ENCODE data around the gene KLHL30. TPM values are rescaled to one million over a fixed set of nuclear protein-coding genes. Genes with fewer than 3 reads are reported as not detected.

KLHL30 gene
- total RNA-seq, 1 donor from 2014 or later = 2.0 TPM

DNA sequence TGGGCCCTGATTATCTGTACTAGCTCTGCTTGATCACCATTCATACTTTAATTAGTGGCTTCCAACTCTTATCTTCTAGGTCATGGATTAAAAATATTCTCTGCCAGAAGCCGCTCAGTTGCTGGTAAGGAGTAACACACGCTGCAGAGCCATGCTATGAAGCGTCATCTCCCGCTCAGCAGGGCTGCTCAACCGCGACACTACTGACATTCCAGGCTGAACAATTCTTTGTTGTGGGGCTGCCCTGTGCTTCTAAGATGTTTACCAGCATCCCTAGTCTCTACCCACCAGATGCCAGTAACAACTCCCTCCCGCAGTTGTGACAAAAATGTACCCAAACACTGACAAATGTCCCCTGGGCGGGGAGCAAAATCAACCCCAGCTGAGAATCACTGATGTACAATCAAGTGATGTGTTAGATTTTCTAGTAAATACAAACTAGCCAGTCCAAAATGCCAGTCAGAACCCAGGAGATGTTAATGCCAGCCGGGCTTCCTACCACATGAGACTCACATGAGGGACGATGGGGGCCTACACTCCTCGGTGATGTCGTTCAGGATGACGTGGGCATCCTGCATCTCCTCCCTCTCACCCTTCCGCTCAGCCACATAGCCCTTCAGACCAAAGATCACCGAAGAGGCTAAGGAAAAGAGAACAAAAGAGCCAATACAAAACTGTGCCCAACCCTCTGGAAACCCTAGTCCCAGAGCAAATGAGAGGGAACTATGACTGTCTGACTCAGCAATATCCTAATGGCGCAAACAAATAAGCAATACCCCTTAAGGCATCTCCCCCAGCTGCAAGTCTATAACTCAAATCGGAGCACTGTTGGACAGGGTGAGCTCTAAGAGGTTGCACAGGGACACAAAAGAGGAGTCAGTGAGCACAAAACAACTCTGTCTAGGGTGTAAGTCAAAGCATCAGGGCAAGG is 49.4 kb downstream of the KLHL30 start:
- no peak for DNase-seq (ENCODE audit: low spot score)

DNA sequence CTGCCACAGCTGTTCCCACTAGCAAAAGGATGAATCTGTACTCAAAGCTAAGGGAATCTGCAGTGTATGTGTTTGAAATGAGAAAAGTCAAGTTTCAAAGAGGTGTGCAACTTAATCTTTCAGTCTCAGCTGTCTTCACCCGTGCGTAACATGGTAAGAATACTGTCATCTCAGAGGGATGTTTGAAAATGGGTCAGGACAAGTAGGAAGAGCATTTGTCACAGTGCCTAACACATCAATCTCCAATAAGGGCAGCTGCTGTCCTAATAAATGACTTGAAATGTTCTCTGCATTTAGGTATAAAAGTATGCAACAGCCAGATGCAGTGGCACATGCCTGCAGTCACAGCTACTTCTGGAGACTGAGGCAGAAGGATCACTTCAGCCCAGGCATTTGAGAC is 52.0 kb downstream of the KLHL30 start:
- no peak for DNase-seq (ENCODE audit: low spot score)

Other genes with a start within 250 kb of the KLHL30 start
- gene UBE2F, start 171.7 kb upstream of the KLHL30 start, total RNA-seq = 48.5 TPM
- 29.1 TPM for gene SCLY, start 77.7 kb upstream of the KLHL30 start, total RNA-seq
- 0.49 TPM for gene ESPNL, start 38.3 kb upstream of the KLHL30 start, total RNA-seq
- gene ERFE, start 20.3 kb downstream of the KLHL30 start, total RNA-seq = 0.35 TPM
- gene ILKAP, start 65.0 kb downstream of the KLHL30 start, total RNA-seq = 40.5 TPM
- gene HES6, start 101.4 kb downstream of the KLHL30 start, total RNA-seq = 18.0 TPM
- 29.8 TPM for gene PER2, start 149.9 kb downstream of the KLHL30 start, total RNA-seq
- 25.6 TPM for gene TRAF3IP1, start 181.8 kb downstream of the KLHL30 start, total RNA-seq